Ishikawa (cell line): ENCODE measurements around the gene CTBS.

Experiments
- EGR1 ChIP-seq: IDR thresholded peaks from 2 replicates; pipeline ENCODE4 v1.6.1; 2012
- EP300 ChIP-seq: IDR thresholded peaks from 2 replicates; pipeline ENCODE4 v1.6.1; 2012; ENCODE audit warnings: borderline replicate concordance
- FOXM1 ChIP-seq: IDR thresholded peaks from 2 replicates; pipeline ENCODE4 v1.6.1; 2012; ENCODE audit warnings: low read depth, borderline replicate concordance
- TAF1 ChIP-seq: IDR thresholded peaks from 2 replicates; pipeline ENCODE4 v1.6.1; 2012; ENCODE audit warnings: low read depth, mild to moderate bottlenecking
- YY1 ChIP-seq: IDR thresholded peaks from 2 replicates; pipeline ENCODE4 v1.6.1; 2012; ENCODE audit warnings: low read depth
- ZBTB7A ChIP-seq: IDR thresholded peaks from 2 replicates; pipeline ENCODE4 v1.6.1; 2012; ENCODE audit warnings: low read depth
- TF ChIP-seq, protein P1 (sequence below): IDR thresholded peaks from 2 replicates; pipeline ENCODE4 v1.6.1; 2012; ENCODE audit warnings: low read depth, mild to moderate bottlenecking
- TF ChIP-seq, protein P2 (sequence below): IDR thresholded peaks from 2 replicates; pipeline ENCODE4 v1.6.1; 2012

DNA sequence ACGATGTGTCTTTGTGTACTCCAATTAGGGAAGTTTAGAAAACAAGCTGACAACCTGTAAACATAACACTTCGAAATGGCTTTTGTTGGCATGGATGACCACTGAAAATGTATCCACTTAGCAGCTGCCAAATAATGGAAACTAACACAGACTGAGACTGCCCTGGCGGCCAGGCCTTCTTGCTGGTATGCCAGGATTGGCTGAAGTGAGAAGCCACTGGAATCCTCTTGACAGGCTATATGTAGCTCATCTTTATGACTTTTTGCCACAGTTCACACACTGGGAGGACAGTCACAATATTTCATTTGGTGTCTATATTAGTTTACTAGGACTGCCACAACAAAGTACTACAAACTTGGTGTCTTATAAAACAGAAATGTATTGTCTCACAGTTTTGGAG is 12.9 kb upstream of the CTBS start:
- TF ChIP-seq TAF1 (no peak), YY1 (no peak), ZBTB7A (no peak), EP300 (no peak), FOXM1 (no peak), EGR1 (no peak)
- TF ChIP-seq, protein P1, sequence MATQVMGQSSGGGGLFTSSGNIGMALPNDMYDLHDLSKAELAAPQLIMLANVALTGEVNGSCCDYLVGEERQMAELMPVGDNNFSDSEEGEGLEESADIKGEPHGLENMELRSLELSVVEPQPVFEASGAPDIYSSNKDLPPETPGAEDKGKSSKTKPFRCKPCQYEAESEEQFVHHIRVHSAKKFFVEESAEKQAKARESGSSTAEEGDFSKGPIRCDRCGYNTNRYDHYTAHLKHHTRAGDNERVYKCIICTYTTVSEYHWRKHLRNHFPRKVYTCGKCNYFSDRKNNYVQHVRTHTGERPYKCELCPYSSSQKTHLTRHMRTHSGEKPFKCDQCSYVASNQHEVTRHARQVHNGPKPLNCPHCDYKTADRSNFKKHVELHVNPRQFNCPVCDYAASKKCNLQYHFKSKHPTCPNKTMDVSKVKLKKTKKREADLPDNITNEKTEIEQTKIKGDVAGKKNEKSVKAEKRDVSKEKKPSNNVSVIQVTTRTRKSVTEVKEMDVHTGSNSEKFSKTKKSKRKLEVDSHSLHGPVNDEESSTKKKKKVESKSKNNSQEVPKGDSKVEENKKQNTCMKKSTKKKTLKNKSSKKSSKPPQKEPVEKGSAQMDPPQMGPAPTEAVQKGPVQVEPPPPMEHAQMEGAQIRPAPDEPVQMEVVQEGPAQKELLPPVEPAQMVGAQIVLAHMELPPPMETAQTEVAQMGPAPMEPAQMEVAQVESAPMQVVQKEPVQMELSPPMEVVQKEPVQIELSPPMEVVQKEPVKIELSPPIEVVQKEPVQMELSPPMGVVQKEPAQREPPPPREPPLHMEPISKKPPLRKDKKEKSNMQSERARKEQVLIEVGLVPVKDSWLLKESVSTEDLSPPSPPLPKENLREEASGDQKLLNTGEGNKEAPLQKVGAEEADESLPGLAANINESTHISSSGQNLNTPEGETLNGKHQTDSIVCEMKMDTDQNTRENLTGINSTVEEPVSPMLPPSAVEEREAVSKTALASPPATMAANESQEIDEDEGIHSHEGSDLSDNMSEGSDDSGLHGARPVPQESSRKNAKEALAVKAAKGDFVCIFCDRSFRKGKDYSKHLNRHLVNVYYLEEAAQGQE: no peak
- TF ChIP-seq, protein P2, sequence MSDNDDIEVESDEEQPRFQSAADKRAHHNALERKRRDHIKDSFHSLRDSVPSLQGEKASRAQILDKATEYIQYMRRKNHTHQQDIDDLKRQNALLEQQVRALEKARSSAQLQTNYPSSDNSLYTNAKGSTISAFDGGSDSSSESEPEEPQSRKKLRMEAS: no peak
